HG02623 (cell line): ENCODE results near the gene CRK.
"Not testable (repeated sequence)": the region's sequence is repeated elsewhere in the genome, so short reads cannot be mapped to it uniquely, and the experiment has no call there.

Source experiments
- ATAC-seq: cut with Tn5 transposase; IDR thresholded peaks from one replicate; pipeline ENCODE4 v1.9.1; 2021; ENCODE audit warnings: moderate library complexity; ENCODE audit not compliant: unreplicated experiment

The CRK gene

GRCh38 chr17:1390432-1391367 is 65.3 kb downstream of the CRK start:
- ATAC-seq = no peak

GRCh38 chr17:1387490-1388227 is 68.4 kb downstream of the CRK start:
- not testable (repeated sequence) for ATAC-seq

- not testable (repeated sequence) for ATAC-seq
Measured at GRCh38 chr17:1386675-1387190, 69.3 kb downstream of the CRK start.

- no peak for ATAC-seq
Measured at GRCh38 chr17:1386265-1386664, 69.8 kb downstream of the CRK start.

GRCh38 chr17:1385861-1386260 is 70.2 kb downstream of the CRK start:
- ATAC-seq = no peak

- ATAC-seq = no peak
Measured at GRCh38 chr17:1384905-1385435, 71.1 kb downstream of the CRK start.

- no peak for ATAC-seq
Measured at GRCh38 chr17:1379930-1380313, 76.1 kb downstream of the CRK start.

- ATAC-seq = no peak
Measured at GRCh38 chr17:1379208-1379929, 76.7 kb downstream of the CRK start.

GRCh38 chr17:1378476-1378860 is 77.6 kb downstream of the CRK start:
- ATAC-seq = not testable (repeated sequence)

- no peak for ATAC-seq
Measured at GRCh38 chr17:1377334-1377733, 78.7 kb downstream of the CRK start.

GRCh38 chr17:1376061-1376460 is 80.0 kb downstream of the CRK start:
- peak; percentile 45 for ATAC-seq

- no peak for ATAC-seq
Measured at GRCh38 chr17:1375615-1376014, 80.4 kb downstream of the CRK start.

- ATAC-seq = no peak
Measured at GRCh38 chr17:1374431-1375177, 81.4 kb downstream of the CRK start.

GRCh38 chr17:1373707-1374237 is 82.3 kb downstream of the CRK start:
- no peak for ATAC-seq

- no peak for ATAC-seq
Measured at GRCh38 chr17:1372618-1373017, 83.4 kb downstream of the CRK start.

GRCh38 chr17:1371893-1372590 is 84.0 kb downstream of the CRK start:
- ATAC-seq = no peak
